ENCODE results near the gene C2CD4C. TPM values are rescaled to one million over a fixed set of nuclear protein-coding genes. Genes with fewer than 3 reads are reported as not detected.
"Not testable (repeated sequence)": the region's sequence is repeated elsewhere in the genome, so short reads cannot be mapped to it uniquely, and the experiment has no call there.

Gene C2CD4C
- total and polyA plus RNA-seq, 4 donors, result 8.7 to 32.6 (median 20.1) TPM

- peaks cover 17% of the 10 kb centered on the region for H3K4me1 ChIP-seq (ENCODE audit: control insufficient read depth, insufficient read depth, low read length)
- H3K4me3 ChIP-seq (ENCODE audit: low read depth, low read length); H3K9me3 ChIP-seq (ENCODE audit: control insufficient read depth, insufficient read depth, low read length); H3K36me3 ChIP-seq (ENCODE audit: control insufficient read depth, insufficient read depth, low read length); H3K27me3 ChIP-seq (ENCODE audit: control insufficient read depth, insufficient read depth, low read length); H3K27ac ChIP-seq (ENCODE audit: low read depth, low read length): not testable (repeated sequence)
- WGBS (ENCODE audit: insufficient coverage), result no CpG with 5 or more reads among the region's 8 CpGs
- DNase-seq (ENCODE audit: low read depth in 4 of 6, low spot score in 6 of 6), result peak in 1 of 6 donors; percentile 61
Observed at GRCh38 chr19:386189-386588, 22.8 kb downstream of the C2CD4C start.

GRCh38 chr19:384799-385169 is 24.2 kb downstream of the C2CD4C start:
- H3K36me3 ChIP-seq (ENCODE audit: control insufficient read depth, insufficient read depth, low read length), result no peaks in the 10 kb centered on the region
- H3K27me3 ChIP-seq (ENCODE audit: control insufficient read depth, insufficient read depth, low read length), result peaks cover 2% of the 10 kb centered on the region
- H3K9me3 ChIP-seq (ENCODE audit: control insufficient read depth, insufficient read depth, low read length), result no peaks in the 10 kb centered on the region
- WGBS (ENCODE audit: insufficient coverage), result 76% methylated on average over 8 of the region's 9 CpGs
- H3K4me3 ChIP-seq (ENCODE audit: low read depth, low read length), result no peak overlapping the region
- DNase-seq (ENCODE audit: low read depth in 4 of 6, low spot score in 6 of 6), result no peak
- H3K27ac ChIP-seq (ENCODE audit: low read depth, low read length), result no peak overlapping the region
- peaks cover 10% of the 10 kb centered on the region for H3K4me1 ChIP-seq (ENCODE audit: control insufficient read depth, insufficient read depth, low read length)

- DNase-seq (ENCODE audit: low read depth in 4 of 6, low spot score in 6 of 6), result peak in 2 of 6 donors; percentile 34 to 46
- Histone ChIP-seq H3K27me3 (ENCODE audit: control insufficient read depth, insufficient read depth, low read length) (peaks cover 2% of the 10 kb centered on the region), H3K9me3 (ENCODE audit: control insufficient read depth, insufficient read depth, low read length) (no peaks in the 10 kb centered on the region), H3K27ac (ENCODE audit: low read depth, low read length) (no peak overlapping the region), H3K4me1 (ENCODE audit: control insufficient read depth, insufficient read depth, low read length) (peaks cover 10% of the 10 kb centered on the region), H3K36me3 (ENCODE audit: control insufficient read depth, insufficient read depth, low read length) (no peaks in the 10 kb centered on the region), H3K4me3 (ENCODE audit: low read depth, low read length) (no peak overlapping the region)
- WGBS (ENCODE audit: insufficient coverage), result 18% methylated on average over 33 of the region's 44 CpGs
Observed at GRCh38 chr19:383922-384798, 24.8 kb downstream of the C2CD4C start.

- no peaks in the 10 kb centered on the region for H3K36me3 ChIP-seq (ENCODE audit: control insufficient read depth, insufficient read depth, low read length)
- H3K4me3 ChIP-seq (ENCODE audit: low read depth, low read length), result no peak overlapping the region
- H3K9me3 ChIP-seq (ENCODE audit: control insufficient read depth, insufficient read depth, low read length), result no peaks in the 10 kb centered on the region
- H3K27me3 ChIP-seq (ENCODE audit: control insufficient read depth, insufficient read depth, low read length), result peaks cover 2% of the 10 kb centered on the region
- H3K4me1 ChIP-seq (ENCODE audit: control insufficient read depth, insufficient read depth, low read length), result peaks cover 10% of the 10 kb centered on the region
- H3K27ac ChIP-seq (ENCODE audit: low read depth, low read length), result no peak overlapping the region
- 68% methylated on average over 19 of the region's 19 CpGs for WGBS (ENCODE audit: insufficient coverage)
- no peak for DNase-seq (ENCODE audit: low read depth in 4 of 6, low spot score in 6 of 6)
Observed at GRCh38 chr19:383040-383439, 25.9 kb downstream of the C2CD4C start.

GRCh38 chr19:382578-382977 is 26.4 kb downstream of the C2CD4C start:
- not testable (repeated sequence) for H3K27me3 ChIP-seq (ENCODE audit: control insufficient read depth, insufficient read depth, low read length); H3K4me1 ChIP-seq (ENCODE audit: control insufficient read depth, insufficient read depth, low read length); H3K36me3 ChIP-seq (ENCODE audit: control insufficient read depth, insufficient read depth, low read length); DNase-seq (ENCODE audit: low read depth in 4 of 6, low spot score in 6 of 6); H3K27ac ChIP-seq (ENCODE audit: low read depth, low read length); H3K9me3 ChIP-seq (ENCODE audit: control insufficient read depth, insufficient read depth, low read length); H3K4me3 ChIP-seq (ENCODE audit: low read depth, low read length)
- 94% methylated on average over 6 of the region's 9 CpGs for WGBS (ENCODE audit: insufficient coverage)

- not testable (repeated sequence) for H3K4me1 ChIP-seq (ENCODE audit: control insufficient read depth, insufficient read depth, low read length); H3K9me3 ChIP-seq (ENCODE audit: control insufficient read depth, insufficient read depth, low read length); DNase-seq (ENCODE audit: low read depth in 4 of 6, low spot score in 6 of 6); H3K36me3 ChIP-seq (ENCODE audit: control insufficient read depth, insufficient read depth, low read length); H3K27ac ChIP-seq (ENCODE audit: low read depth, low read length); H3K4me3 ChIP-seq (ENCODE audit: low read depth, low read length); H3K27me3 ChIP-seq (ENCODE audit: control insufficient read depth, insufficient read depth, low read length)
- WGBS (ENCODE audit: insufficient coverage), result 75% methylated on average over 9 of the region's 11 CpGs
Observed at GRCh38 chr19:381901-382300, 27.0 kb downstream of the C2CD4C start.

GRCh38 chr19:380618-381219 is 28.2 kb downstream of the C2CD4C start:
- H3K27me3 ChIP-seq (ENCODE audit: control insufficient read depth, insufficient read depth, low read length); H3K9me3 ChIP-seq (ENCODE audit: control insufficient read depth, insufficient read depth, low read length); H3K36me3 ChIP-seq (ENCODE audit: control insufficient read depth, insufficient read depth, low read length); H3K27ac ChIP-seq (ENCODE audit: low read depth, low read length); H3K4me3 ChIP-seq (ENCODE audit: low read depth, low read length); DNase-seq (ENCODE audit: low read depth in 4 of 6, low spot score in 6 of 6): not testable (repeated sequence)
- 87% methylated on average over 6 of the region's 17 CpGs for WGBS (ENCODE audit: insufficient coverage)
- H3K4me1 ChIP-seq (ENCODE audit: control insufficient read depth, insufficient read depth, low read length), result peaks cover 13% of the 10 kb centered on the region

GRCh38 chr19:379796-380195 is 29.2 kb downstream of the C2CD4C start:
- H3K36me3 ChIP-seq (ENCODE audit: control insufficient read depth, insufficient read depth, low read length), result no peaks in the 10 kb centered on the region
- DNase-seq (ENCODE audit: low read depth in 4 of 6, low spot score in 6 of 6), result no peak
- no peak overlapping the region for H3K4me3 ChIP-seq (ENCODE audit: low read depth, low read length)
- H3K27me3 ChIP-seq (ENCODE audit: control insufficient read depth, insufficient read depth, low read length), result peaks cover 6% of the 10 kb centered on the region
- peaks cover 13% of the 10 kb centered on the region for H3K4me1 ChIP-seq (ENCODE audit: control insufficient read depth, insufficient read depth, low read length)
- H3K27ac ChIP-seq (ENCODE audit: low read depth, low read length), result no peak overlapping the region
- no peaks in the 10 kb centered on the region for H3K9me3 ChIP-seq (ENCODE audit: control insufficient read depth, insufficient read depth, low read length)
- WGBS (ENCODE audit: insufficient coverage), result 85% methylated on average over 16 of the region's 16 CpGs

- peaks cover 7% of the 10 kb centered on the region for H3K27me3 ChIP-seq (ENCODE audit: control insufficient read depth, insufficient read depth, low read length)
- no peaks in the 10 kb centered on the region for H3K9me3 ChIP-seq (ENCODE audit: control insufficient read depth, insufficient read depth, low read length)
- H3K27ac ChIP-seq (ENCODE audit: low read depth, low read length), result no peak overlapping the region
- peaks cover 3% of the 10 kb centered on the region for H3K36me3 ChIP-seq (ENCODE audit: control insufficient read depth, insufficient read depth, low read length)
- H3K4me3 ChIP-seq (ENCODE audit: low read depth, low read length), result no peak overlapping the region
- WGBS (ENCODE audit: insufficient coverage), result 87% methylated on average over 14 of the region's 14 CpGs
- DNase-seq (ENCODE audit: low read depth in 4 of 6, low spot score in 6 of 6), result no peak
- H3K4me1 ChIP-seq (ENCODE audit: control insufficient read depth, insufficient read depth, low read length), result peaks cover 11% of the 10 kb centered on the region
Observed at GRCh38 chr19:378706-379105, 30.2 kb downstream of the C2CD4C start.
